ENCODE results near the gene TIA1.

- TF ChIP-seq RORB (CRISPR knock-in tag; IDR thresholded peaks at IDR 0.05) (no peak), CTCF (IDR thresholded peaks at IDR 0.05) (no peak)
Measured at GRCh38 chr2:70270323-70270722, 21.9 kb upstream of the TIA1 start.

Data from WTC11 (cell line).